ENCODE data around the gene ZNF780B. TPM values are rescaled to one million over a fixed set of nuclear protein-coding genes. Genes with fewer than 3 reads are reported as not detected.

Gene ZNF780B
- total and polyA plus RNA-seq, 2 donors (not counting 3 experiments of a cell fraction or from before 2014, with no cell fraction given): 2.6 to 13.5 TPM

DNA sequence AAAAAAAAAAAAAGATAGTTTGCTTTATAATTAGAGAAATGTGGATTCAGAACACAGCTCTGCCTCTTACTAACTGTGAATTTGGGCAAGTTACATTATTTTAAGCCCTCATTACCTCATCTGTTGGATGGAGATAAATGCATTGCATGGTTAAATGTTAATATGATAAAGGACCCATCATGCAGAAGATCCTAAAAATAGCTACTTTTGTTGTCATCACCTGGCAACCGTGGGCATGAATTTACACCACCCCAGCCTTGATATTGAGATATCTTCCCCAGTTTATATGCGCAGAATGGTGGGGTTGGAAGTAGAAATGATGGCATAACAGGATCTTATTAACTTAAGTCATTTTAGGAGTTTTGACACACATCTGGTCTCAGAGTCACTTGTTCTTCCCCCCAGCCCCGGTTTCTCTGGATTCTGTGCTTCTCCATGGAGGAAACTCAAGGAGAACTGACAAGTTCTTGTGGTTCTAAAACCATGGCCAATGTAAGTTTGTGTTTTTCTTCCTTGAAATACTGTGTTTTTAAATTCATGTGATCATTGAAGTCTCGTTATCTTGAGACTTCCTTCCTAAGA lies 50.2 kb downstream of the ZNF780B start:
- Histone ChIP-seq H3K27ac (ENCODE audit: insufficient read depth, low read depth, low read length) (peak overlapping the region; percentile 61), H3K9me3 (replicated peaks; ENCODE audit: control insufficient read depth, insufficient read depth, low read length) (no peaks in the 10 kb centered on the region), H3K4me2 (ENCODE audit: insufficient read depth, low read length) (no peak overlapping the region), H2AFZ (ENCODE audit: low read depth, low read length) (no peak overlapping the region), H3K36me3 (ENCODE audit: control insufficient read depth in 2 of 2, extremely low read depth in 1 of 2, insufficient read depth in 2 of 2, low read length in 2 of 2) (peaks cover 0 to 3% of the 10 kb centered on the region in 2 experiments), H3K4me1 (ENCODE audit: control insufficient read depth, extremely low read depth, insufficient read depth, low read length) (peaks cover 3% of the 10 kb centered on the region), H3K9ac (replicated peaks; ENCODE audit: extremely low read depth, insufficient read depth, low read length) (peak overlapping the region; percentile 8), H3K79me2 (ENCODE audit: control insufficient read depth, insufficient read depth, low read length) (no peaks in the 10 kb centered on the region), H3K9me1 (replicated peaks; ENCODE audit: control insufficient read depth, extremely low read depth, insufficient read depth, low read length) (no peaks in the 10 kb centered on the region), H4K20me1 (replicated peaks; ENCODE audit: control insufficient read depth, extremely low read depth, insufficient read depth, low read length) (no peaks in the 10 kb centered on the region), H3K4me3 (replicated peaks in 1 of 3; ENCODE audit: insufficient read depth in 1 of 3, low read depth in 1 of 3, low read length in 3 of 3) (no peak overlapping the region), H3K27me3 (ENCODE audit: control insufficient read depth in 2 of 2, insufficient read depth in 2 of 2, low read length in 2 of 2) (no peaks in the 10 kb centered on the region)
- dilution Hi-C loops (cut with MboI; ENCODE audit: extremely low pct_ligation_motif_present, low sequenced_read_pairs): no loop called here
- ChIA-PET CTCF (no interaction called here), POLR2A (no interaction called here)
- TF ChIP-seq MYC (IDR thresholded peaks at IDR 0.05; ENCODE audit: low read depth, low read length) (no peak), POLR2AphosphoS5 (IDR thresholded peaks at IDR 0.05; ENCODE audit: insufficient read depth, low read depth, low read length) (no peak), POLR2A (IDR thresholded peaks at IDR 0.05; ENCODE audit: low read depth, low read length) (no peak)
- intact Hi-C loops (cut with micrococcal nuclease): no loop called here
- BruUV-seq (replicated peaks): no TSS peak
- peak; percentile 26 for FAIRE-seq
- DNase-seq (ENCODE audit: low read depth, low spot score): no peak

DNA sequence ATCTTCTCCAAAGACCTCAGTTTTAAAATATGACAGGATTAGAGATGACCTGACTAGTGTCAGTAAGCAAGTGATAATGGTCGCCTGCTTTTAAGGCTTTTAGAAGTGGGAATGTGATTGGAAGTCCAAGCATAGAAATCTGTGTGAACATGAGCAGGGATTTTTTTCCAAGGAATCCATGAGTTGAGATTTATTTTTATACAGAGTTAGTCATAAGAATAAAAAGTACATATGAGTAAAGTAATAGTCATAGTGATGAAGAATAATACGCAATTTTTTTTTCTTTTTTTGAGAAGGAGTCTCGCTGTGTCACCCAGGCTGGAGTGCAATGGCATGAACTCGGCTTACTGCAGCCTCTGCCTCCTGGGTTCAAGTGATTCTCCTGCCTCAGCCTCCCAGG lies 57.5 kb downstream of the ZNF780B start:
- CTCF ChIA-PET: no interaction called here
- no peak overlapping the region for H3K4me3 ChIP-seq (replicated peaks in 1 of 3; ENCODE audit: insufficient read depth in 1 of 3, low read depth in 1 of 3, low read length in 3 of 3)
- no peak overlapping the region for H3K27ac ChIP-seq (ENCODE audit: insufficient read depth, low read depth, low read length)
- no peak overlapping the region for H2AFZ ChIP-seq (ENCODE audit: low read depth, low read length)
- H3K9me1 ChIP-seq (replicated peaks; ENCODE audit: control insufficient read depth, extremely low read depth, insufficient read depth, low read length): no peaks in the 10 kb centered on the region
- dilution Hi-C loops (cut with MboI; ENCODE audit: extremely low pct_ligation_motif_present, low sequenced_read_pairs) (no loop called here), intact Hi-C loops (cut with micrococcal nuclease) (no loop called here)
- H3K79me2 ChIP-seq (ENCODE audit: control insufficient read depth, insufficient read depth, low read length): peaks cover 3% of the 10 kb centered on the region
- TF ChIP-seq, protein P1, sequence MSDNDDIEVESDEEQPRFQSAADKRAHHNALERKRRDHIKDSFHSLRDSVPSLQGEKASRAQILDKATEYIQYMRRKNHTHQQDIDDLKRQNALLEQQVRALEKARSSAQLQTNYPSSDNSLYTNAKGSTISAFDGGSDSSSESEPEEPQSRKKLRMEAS (IDR thresholded peaks at IDR 0.05; ENCODE audit: insufficient read depth, insufficient read length): no peak
- no peak for TF ChIP-seq POLR2A (IDR thresholded peaks at IDR 0.05; ENCODE audit: low read depth, low read length)
- TF ChIP-seq MYC (IDR thresholded peaks at IDR 0.05; ENCODE audit: low read depth, low read length): no peak
- no peak for TF ChIP-seq FOS (IDR thresholded peaks at IDR 0.05; ENCODE audit: borderline replicate concordance, insufficient read depth, low read length)
- TF ChIP-seq POLR2AphosphoS5 (IDR thresholded peaks at IDR 0.05; ENCODE audit: insufficient read depth, low read depth, low read length): no peak
- no peak for TF ChIP-seq JUN (IDR thresholded peaks at IDR 0.05; ENCODE audit: borderline replicate concordance, insufficient read depth, insufficient read length, low read depth)
- TF ChIP-seq GATA2 (IDR thresholded peaks at IDR 0.05; ENCODE audit: insufficient read depth, insufficient read length, low read depth, low read length): no peak
- no peak for TF ChIP-seq EZH2 (IDR thresholded peaks at IDR 0.05; ENCODE audit: borderline replicate concordance, low read depth, low read length, severe bottlenecking)
- TF ChIP-seq, protein P2, sequence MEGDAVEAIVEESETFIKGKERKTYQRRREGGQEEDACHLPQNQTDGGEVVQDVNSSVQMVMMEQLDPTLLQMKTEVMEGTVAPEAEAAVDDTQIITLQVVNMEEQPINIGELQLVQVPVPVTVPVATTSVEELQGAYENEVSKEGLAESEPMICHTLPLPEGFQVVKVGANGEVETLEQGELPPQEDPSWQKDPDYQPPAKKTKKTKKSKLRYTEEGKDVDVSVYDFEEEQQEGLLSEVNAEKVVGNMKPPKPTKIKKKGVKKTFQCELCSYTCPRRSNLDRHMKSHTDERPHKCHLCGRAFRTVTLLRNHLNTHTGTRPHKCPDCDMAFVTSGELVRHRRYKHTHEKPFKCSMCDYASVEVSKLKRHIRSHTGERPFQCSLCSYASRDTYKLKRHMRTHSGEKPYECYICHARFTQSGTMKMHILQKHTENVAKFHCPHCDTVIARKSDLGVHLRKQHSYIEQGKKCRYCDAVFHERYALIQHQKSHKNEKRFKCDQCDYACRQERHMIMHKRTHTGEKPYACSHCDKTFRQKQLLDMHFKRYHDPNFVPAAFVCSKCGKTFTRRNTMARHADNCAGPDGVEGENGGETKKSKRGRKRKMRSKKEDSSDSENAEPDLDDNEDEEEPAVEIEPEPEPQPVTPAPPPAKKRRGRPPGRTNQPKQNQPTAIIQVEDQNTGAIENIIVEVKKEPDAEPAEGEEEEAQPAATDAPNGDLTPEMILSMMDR (IDR thresholded peaks at IDR 0.05; ENCODE audit: extremely low read depth in 1 of 2, insufficient read depth in 1 of 2, low read depth in 1 of 2, low read length in 2 of 2): no peak
- no TSS peak for BruUV-seq (replicated peaks)
- FAIRE-seq: no peak
- H3K9ac ChIP-seq (replicated peaks; ENCODE audit: extremely low read depth, insufficient read depth, low read length): no peak overlapping the region
- H3K27me3 ChIP-seq (ENCODE audit: control insufficient read depth in 2 of 2, insufficient read depth in 2 of 2, low read length in 2 of 2): no peaks in the 10 kb centered on the region
- peaks cover 11% of the 10 kb centered on the region for H3K4me1 ChIP-seq (ENCODE audit: control insufficient read depth, extremely low read depth, insufficient read depth, low read length)
- no peaks in the 10 kb centered on the region for H3K36me3 ChIP-seq (ENCODE audit: control insufficient read depth in 2 of 2, extremely low read depth in 1 of 2, insufficient read depth in 2 of 2, low read length in 2 of 2)
- POLR2A ChIA-PET: no interaction called here
- H3K9me3 ChIP-seq (replicated peaks; ENCODE audit: control insufficient read depth, insufficient read depth, low read length): no peaks in the 10 kb centered on the region
- no peak for DNase-seq (ENCODE audit: low read depth, low spot score)
- no peaks in the 10 kb centered on the region for H4K20me1 ChIP-seq (replicated peaks; ENCODE audit: control insufficient read depth, extremely low read depth, insufficient read depth, low read length)
- no peak overlapping the region for H3K4me2 ChIP-seq (ENCODE audit: insufficient read depth, low read length)
